Neural crest cell (in vitro differentiated cells): ENCODE data around the gene DDRGK1. TPM values are rescaled to one million over a fixed set of nuclear protein-coding genes. Genes with fewer than 3 reads are reported as not detected.

Source experiments
- DNase-seq: peaks from one replicate; pipeline ENCODE4 v3.0.0; 2021; ENCODE audit warnings: low read depth, mixed read lengths, low spot score
- H3K27ac Mint-ChIP-seq: one replicate; pipeline ENCODE4 v1.8.0; 2021; ENCODE audit warnings: mild to moderate bottlenecking, mixed read lengths; ENCODE audit not compliant: unreplicated experiment
- H3K27me3 Mint-ChIP-seq: 2 replicates; pipeline ENCODE4 v1.8.0; 2021; ENCODE audit warnings: low read depth, mild to moderate bottlenecking, mixed read lengths
- H3K36me3 Mint-ChIP-seq: 2 replicates; pipeline ENCODE4 v1.8.0; 2021; ENCODE audit warnings: low read depth, mild to moderate bottlenecking, mixed read lengths
- H3K4me1 Mint-ChIP-seq: 2 replicates; pipeline ENCODE4 v1.8.0; 2021; ENCODE audit warnings: mixed read lengths
- H3K4me3 Mint-ChIP-seq: one replicate; pipeline ENCODE4 v1.8.0; 2021; ENCODE audit warnings: mild to moderate bottlenecking, mixed read lengths
- H3K9me3 Mint-ChIP-seq: 2 replicates; pipeline ENCODE4 v1.8.0; 2021; ENCODE audit warnings: mixed read lengths
- CTCF ChIP-seq: fragments of 200-600 bp; sonication (generic); conservative IDR thresholded peaks from 2 replicates; pipeline ENCODE4 v1.5.0; 2021; ENCODE audit warnings: antibody characterized with exemption, mild to moderate bottlenecking
- total RNA-seq: library from RNA; stranded (reverse); gene quantifications from 2 replicates; pipeline ENCODE4 v1.2.1, GENCODE V29; 2021

DDRGK1 gene
- total RNA-seq, 1 donor from 2014 or later, result 57.2 TPM

GRCh38 chr20:3168829-3169590 is 35.5 kb downstream of the DDRGK1 start:
- no peaks in the 10 kb centered on the region for H3K36me3 Mint-ChIP-seq
- no peak overlapping the region for H3K27ac Mint-ChIP-seq
- TF ChIP-seq CTCF, result no peak
- H3K4me3 Mint-ChIP-seq, result peak overlapping the region; percentile 76
- H3K4me1 Mint-ChIP-seq, result peaks cover 9% of the 10 kb centered on the region
- H3K9me3 Mint-ChIP-seq, result no peaks in the 10 kb centered on the region
- DNase-seq, result no peak
- H3K27me3 Mint-ChIP-seq, result peaks cover 26% of the 10 kb centered on the region

- no peak for TF ChIP-seq CTCF
- Mint-ChIP-seq H3K27ac (no peak overlapping the region), H3K9me3 (no peaks in the 10 kb centered on the region), H3K4me3 (peak overlapping the region; percentile 76), H3K27me3 (peaks cover 26% of the 10 kb centered on the region), H3K36me3 (no peaks in the 10 kb centered on the region), H3K4me1 (peaks cover 9% of the 10 kb centered on the region)
- DNase-seq, result no peak
Measured at GRCh38 chr20:3168079-3168828, 36.2 kb downstream of the DDRGK1 start.

GRCh38 chr20:3167738-3168078 is 36.8 kb downstream of the DDRGK1 start:
- no peak for TF ChIP-seq CTCF
- Mint-ChIP-seq H3K27me3 (peaks cover 25% of the 10 kb centered on the region), H3K27ac (no peak overlapping the region), H3K36me3 (no peaks in the 10 kb centered on the region), H3K9me3 (no peaks in the 10 kb centered on the region), H3K4me3 (no peak overlapping the region), H3K4me1 (peaks cover 9% of the 10 kb centered on the region)
- DNase-seq, result no peak

GRCh38 chr20:3166913-3167342 is 37.6 kb downstream of the DDRGK1 start:
- Mint-ChIP-seq H3K4me1 (peaks cover 2% of the 10 kb centered on the region), H3K9me3 (no peaks in the 10 kb centered on the region), H3K27me3 (peaks cover 18% of the 10 kb centered on the region), H3K27ac (no peak overlapping the region), H3K36me3 (no peaks in the 10 kb centered on the region), H3K4me3 (no peak overlapping the region)
- no peak for DNase-seq
- no peak for TF ChIP-seq CTCF

GRCh38 chr20:3166338-3166912 is 38.1 kb downstream of the DDRGK1 start:
- Mint-ChIP-seq H3K27me3 (peaks cover 16% of the 10 kb centered on the region), H3K36me3 (no peaks in the 10 kb centered on the region), H3K4me1 (no peaks in the 10 kb centered on the region), H3K9me3 (no peaks in the 10 kb centered on the region), H3K4me3 (no peak overlapping the region), H3K27ac (no peak overlapping the region)
- DNase-seq, result no peak
- TF ChIP-seq CTCF, result no peak
